ENCODE results near the gene PTK7.

The PTK7 gene

GRCh38 chr6:43170417-43170930, 94.4 kb downstream of the PTK7 start:
- H3K36me3 ChIP-seq (ENCODE audit: insufficient read depth, low read length) = peaks cover 9% of the 10 kb centered on the region
- H3K4me1 ChIP-seq (ENCODE audit: insufficient read depth, low read length) = peaks cover 25% of the 10 kb centered on the region
- peak overlapping the region; percentile 59 for H3K4me3 ChIP-seq (ENCODE audit: low read length)

GRCh38 chr6:43170931-43171706, 95.0 kb downstream of the PTK7 start, which contains the start of gene SRF:
Gene SRF, plus strand, starts transcription at chr6:43171269. Its CDS starts 388 bp downstream, at chr6:43171657.
- H3K27me3 ChIP-seq (ENCODE audit: insufficient read depth, low read length) = no peaks in the 10 kb centered on the region
- no peaks in the 10 kb centered on the region for H3K9me3 ChIP-seq (ENCODE audit: low read length)
- peak within 1 kb of the TSS; percentile 17 for H2AFZ ChIP-seq (ENCODE audit: low read depth, low read length)
- peak within 1 kb of the TSS; percentile 79 for H3K4me3 ChIP-seq (ENCODE audit: low read length)
- H3K4me1 ChIP-seq (ENCODE audit: insufficient read depth, low read length) = peaks cover 25% of the 10 kb centered on the region
- H3K36me3 ChIP-seq (ENCODE audit: insufficient read depth, low read length) = peaks cover 15% of the 10 kb centered on the region

More at GRCh38 chr6:43170417-43170930, 94.4 kb downstream of the PTK7 start:
- no peaks in the 10 kb centered on the region for H3K9me3 ChIP-seq (ENCODE audit: low read length)
- peak overlapping the region; percentile 17 for H2AFZ ChIP-seq (ENCODE audit: low read depth, low read length)
- H3K27me3 ChIP-seq (ENCODE audit: insufficient read depth, low read length) = no peaks in the 10 kb centered on the region

GRCh38 chr6:43171707-43172103, 95.6 kb downstream of the PTK7 start:
- Histone ChIP-seq H3K36me3 (ENCODE audit: insufficient read depth, low read length) (peaks cover 21% of the 10 kb centered on the region), H3K4me3 (ENCODE audit: low read length) (peak overlapping the region; percentile 79), H3K27me3 (ENCODE audit: insufficient read depth, low read length) (no peaks in the 10 kb centered on the region), H3K4me1 (ENCODE audit: insufficient read depth, low read length) (peaks cover 25% of the 10 kb centered on the region), H2AFZ (ENCODE audit: low read depth, low read length) (peak overlapping the region; percentile 8), H3K9me3 (ENCODE audit: low read length) (no peaks in the 10 kb centered on the region)

- H3K4me1 ChIP-seq (ENCODE audit: insufficient read depth, low read length) = peaks cover 25% of the 10 kb centered on the region
- peak overlapping the region; percentile 79 for H3K4me3 ChIP-seq (ENCODE audit: low read length)
- no peaks in the 10 kb centered on the region for H3K9me3 ChIP-seq (ENCODE audit: low read length)
- H3K27me3 ChIP-seq (ENCODE audit: insufficient read depth, low read length) = no peaks in the 10 kb centered on the region
- peaks cover 23% of the 10 kb centered on the region for H3K36me3 ChIP-seq (ENCODE audit: insufficient read depth, low read length)
- H2AFZ ChIP-seq (ENCODE audit: low read depth, low read length) = peak overlapping the region; percentile 8
Measured at GRCh38 chr6:43172104-43173007, 96.2 kb downstream of the PTK7 start.

DNA sequence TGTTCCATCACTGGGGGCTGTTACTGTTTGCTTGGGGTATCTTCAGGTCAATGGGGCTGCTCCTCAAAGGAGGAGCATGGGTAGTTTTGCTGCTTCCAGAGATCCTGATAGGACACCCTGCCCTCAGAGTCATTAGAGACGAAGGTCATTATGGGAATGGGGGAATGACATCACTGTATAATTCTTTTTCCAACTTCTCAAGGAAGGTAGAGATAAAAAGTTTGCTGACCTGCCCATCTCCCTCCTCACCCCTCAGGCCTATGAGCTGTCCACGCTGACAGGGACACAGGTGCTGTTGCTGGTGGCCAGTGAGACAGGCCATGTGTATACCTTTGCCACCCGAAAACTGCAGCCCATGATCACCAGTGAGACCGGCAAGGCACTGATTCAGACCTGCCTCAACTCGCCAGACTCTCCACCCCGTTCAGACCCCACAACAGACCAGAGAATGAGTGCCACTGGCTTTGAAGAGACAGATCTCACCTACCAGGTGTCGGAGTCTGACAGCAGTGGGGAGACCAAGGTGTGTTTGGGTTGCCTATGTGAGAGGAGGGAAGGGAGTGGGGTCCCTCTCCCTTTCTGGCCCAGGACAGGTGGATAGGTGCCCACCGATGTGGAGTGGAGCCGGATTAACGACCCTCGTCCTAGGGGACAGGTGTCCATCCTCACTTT, 97.6 kb downstream of the PTK7 start:
- Histone ChIP-seq H3K9me3 (ENCODE audit: low read length) (no peaks in the 10 kb centered on the region), H3K4me3 (ENCODE audit: low read length) (peak overlapping the region; percentile 79), H3K4me1 (ENCODE audit: insufficient read depth, low read length) (peaks cover 25% of the 10 kb centered on the region), H2AFZ (ENCODE audit: low read depth, low read length) (no peak overlapping the region), H3K27me3 (ENCODE audit: insufficient read depth, low read length) (no peaks in the 10 kb centered on the region), H3K36me3 (ENCODE audit: insufficient read depth, low read length) (peaks cover 34% of the 10 kb centered on the region)

- peaks cover 25% of the 10 kb centered on the region for H3K4me1 ChIP-seq (ENCODE audit: insufficient read depth, low read length)
- H3K9me3 ChIP-seq (ENCODE audit: low read length) = no peaks in the 10 kb centered on the region
- H3K27me3 ChIP-seq (ENCODE audit: insufficient read depth, low read length) = no peaks in the 10 kb centered on the region
- peak overlapping the region; percentile 79 for H3K4me3 ChIP-seq (ENCODE audit: low read length)
- H3K36me3 ChIP-seq (ENCODE audit: insufficient read depth, low read length) = peaks cover 42% of the 10 kb centered on the region
- H2AFZ ChIP-seq (ENCODE audit: low read depth, low read length) = no peak overlapping the region
Measured at GRCh38 chr6:43174263-43175112, 98.4 kb downstream of the PTK7 start.

GRCh38 chr6:43175676-43176422, 99.7 kb downstream of the PTK7 start:
- no peak overlapping the region for H2AFZ ChIP-seq (ENCODE audit: low read depth, low read length)
- H3K4me1 ChIP-seq (ENCODE audit: insufficient read depth, low read length) = peaks cover 28% of the 10 kb centered on the region
- H3K36me3 ChIP-seq (ENCODE audit: insufficient read depth, low read length) = peaks cover 45% of the 10 kb centered on the region
- H3K4me3 ChIP-seq (ENCODE audit: low read length) = no peak overlapping the region
- no peaks in the 10 kb centered on the region for H3K27me3 ChIP-seq (ENCODE audit: insufficient read depth, low read length)
- H3K9me3 ChIP-seq (ENCODE audit: low read length) = no peaks in the 10 kb centered on the region

GRCh38 chr6:43176423-43176786, 100.3 kb downstream of the PTK7 start:
- no peaks in the 10 kb centered on the region for H3K9me3 ChIP-seq (ENCODE audit: low read length)
- peaks cover 45% of the 10 kb centered on the region for H3K36me3 ChIP-seq (ENCODE audit: insufficient read depth, low read length)
- no peaks in the 10 kb centered on the region for H3K27me3 ChIP-seq (ENCODE audit: insufficient read depth, low read length)
- peaks cover 34% of the 10 kb centered on the region for H3K4me1 ChIP-seq (ENCODE audit: insufficient read depth, low read length)
- H3K4me3 ChIP-seq (ENCODE audit: low read length) = no peak overlapping the region
- no peak overlapping the region for H2AFZ ChIP-seq (ENCODE audit: low read depth, low read length)

GRCh38 chr6:43178150-43178549, 102.0 kb downstream of the PTK7 start:
- Histone ChIP-seq H3K4me1 (ENCODE audit: insufficient read depth, low read length) (peaks cover 33% of the 10 kb centered on the region), H2AFZ (ENCODE audit: low read depth, low read length) (no peak overlapping the region), H3K27me3 (ENCODE audit: insufficient read depth, low read length) (no peaks in the 10 kb centered on the region), H3K4me3 (ENCODE audit: low read length) (no peak overlapping the region), H3K36me3 (ENCODE audit: insufficient read depth, low read length) (peaks cover 45% of the 10 kb centered on the region), H3K9me3 (ENCODE audit: low read length) (no peaks in the 10 kb centered on the region)

DNA sequence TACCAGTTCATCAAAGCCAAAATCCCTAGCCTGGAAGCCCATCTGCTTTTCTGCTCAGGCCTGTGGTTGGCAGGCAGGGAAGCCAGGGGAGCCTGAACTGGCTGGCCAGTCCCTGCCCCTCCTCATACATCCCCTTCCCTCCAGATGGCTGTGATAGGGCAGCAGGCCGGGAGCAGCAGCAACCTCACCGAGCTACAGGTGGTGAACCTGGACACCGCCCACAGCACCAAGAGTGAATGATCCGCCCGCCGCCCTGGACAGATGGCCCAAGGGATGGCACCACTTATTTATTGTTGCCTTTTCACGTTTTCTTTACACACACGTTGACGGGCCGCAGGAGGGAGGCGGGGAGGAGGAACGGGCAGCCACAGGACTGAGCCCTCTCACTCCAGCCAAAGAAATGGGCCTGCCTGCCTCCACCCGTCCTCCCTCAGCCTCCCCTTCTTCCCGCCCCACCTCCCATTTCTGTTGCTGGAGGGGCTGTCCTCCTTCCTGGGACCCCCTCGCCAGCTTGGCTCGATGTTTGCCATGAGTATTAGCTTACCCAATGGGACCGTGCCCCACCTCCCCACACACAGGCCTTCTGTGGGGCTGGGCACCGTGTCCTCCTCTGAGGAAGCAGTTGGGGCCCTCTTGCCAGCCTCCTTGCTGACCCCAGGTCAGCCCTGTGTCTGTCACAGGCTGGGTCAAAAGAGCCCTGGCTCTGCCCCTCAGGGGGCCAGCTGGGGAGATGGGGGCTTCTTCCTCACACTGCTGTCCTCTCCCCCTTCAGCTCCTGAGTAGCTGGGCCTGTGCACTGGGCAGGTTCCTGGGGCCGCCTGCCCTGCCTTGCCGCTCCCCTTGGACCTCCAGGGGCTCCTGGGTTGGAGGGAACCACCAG, 103.1 kb downstream of the PTK7 start:
- Histone ChIP-seq H2AFZ (ENCODE audit: low read depth, low read length) (no peak overlapping the region), H3K4me1 (ENCODE audit: insufficient read depth, low read length) (peaks cover 23% of the 10 kb centered on the region), H3K4me3 (ENCODE audit: low read length) (no peak overlapping the region), H3K36me3 (ENCODE audit: insufficient read depth, low read length) (peaks cover 45% of the 10 kb centered on the region), H3K9me3 (ENCODE audit: low read length) (no peaks in the 10 kb centered on the region), H3K27me3 (ENCODE audit: insufficient read depth, low read length) (no peaks in the 10 kb centered on the region)

DNA sequence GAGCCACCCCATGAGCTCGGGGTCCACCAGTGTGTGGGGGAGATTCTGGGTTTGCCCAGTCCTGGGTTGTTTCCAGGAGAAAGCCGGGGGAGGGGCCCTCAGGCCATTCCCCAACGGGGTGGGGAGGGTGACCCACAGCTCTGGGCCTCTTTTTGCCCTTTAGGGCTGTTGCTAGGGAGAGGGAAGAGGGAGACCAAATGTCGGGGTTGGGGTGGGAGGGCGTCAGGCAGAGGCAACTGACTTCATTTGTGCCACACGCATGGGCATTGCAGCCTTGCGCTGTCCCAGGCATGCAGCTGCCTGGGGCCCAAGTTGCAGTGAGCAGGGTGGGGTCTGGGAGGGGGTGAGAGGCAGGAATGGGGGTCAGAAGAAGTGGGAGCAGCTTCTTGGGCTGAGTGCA, 103.9 kb downstream of the PTK7 start:
- Histone ChIP-seq H3K4me3 (ENCODE audit: low read length) (no peak overlapping the region), H3K36me3 (ENCODE audit: insufficient read depth, low read length) (peaks cover 41% of the 10 kb centered on the region), H3K27me3 (ENCODE audit: insufficient read depth, low read length) (no peaks in the 10 kb centered on the region), H3K9me3 (ENCODE audit: low read length) (no peaks in the 10 kb centered on the region), H2AFZ (ENCODE audit: low read depth, low read length) (no peak overlapping the region), H3K4me1 (ENCODE audit: insufficient read depth, low read length) (peaks cover 18% of the 10 kb centered on the region)
